HG02763 (cell line): Measurements from ENCODE around the gene PTPRH.

Experiments used
- ATAC-seq: cut with Tn5 transposase; IDR thresholded peaks from one replicate; pipeline ENCODE4 v1.9.1; 2021; ENCODE audit warnings: mild to moderate bottlenecking, moderate library complexity; ENCODE audit not compliant: unreplicated experiment

The PTPRH gene

DNA sequence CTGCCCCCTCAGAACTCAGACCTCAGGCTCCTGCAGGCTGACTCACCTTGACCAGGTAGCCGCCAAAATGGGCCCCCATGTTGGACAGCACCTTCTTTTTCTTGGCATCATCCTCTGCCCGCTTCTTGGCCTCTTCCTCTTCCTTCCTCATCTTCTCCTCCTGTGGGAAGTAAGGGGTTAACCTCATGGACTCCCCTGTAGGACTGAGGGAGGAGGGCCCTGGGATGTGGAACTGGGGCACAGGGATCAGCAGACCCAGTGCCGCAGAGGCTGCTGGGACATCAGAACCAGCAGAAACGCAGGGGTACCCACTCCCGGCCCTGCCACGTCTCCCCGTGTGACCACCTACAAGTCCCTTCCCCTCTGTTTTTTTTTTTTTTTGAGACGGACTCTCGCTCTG, 71.4 kb downstream of the PTPRH start:
- no peak for ATAC-seq

DNA sequence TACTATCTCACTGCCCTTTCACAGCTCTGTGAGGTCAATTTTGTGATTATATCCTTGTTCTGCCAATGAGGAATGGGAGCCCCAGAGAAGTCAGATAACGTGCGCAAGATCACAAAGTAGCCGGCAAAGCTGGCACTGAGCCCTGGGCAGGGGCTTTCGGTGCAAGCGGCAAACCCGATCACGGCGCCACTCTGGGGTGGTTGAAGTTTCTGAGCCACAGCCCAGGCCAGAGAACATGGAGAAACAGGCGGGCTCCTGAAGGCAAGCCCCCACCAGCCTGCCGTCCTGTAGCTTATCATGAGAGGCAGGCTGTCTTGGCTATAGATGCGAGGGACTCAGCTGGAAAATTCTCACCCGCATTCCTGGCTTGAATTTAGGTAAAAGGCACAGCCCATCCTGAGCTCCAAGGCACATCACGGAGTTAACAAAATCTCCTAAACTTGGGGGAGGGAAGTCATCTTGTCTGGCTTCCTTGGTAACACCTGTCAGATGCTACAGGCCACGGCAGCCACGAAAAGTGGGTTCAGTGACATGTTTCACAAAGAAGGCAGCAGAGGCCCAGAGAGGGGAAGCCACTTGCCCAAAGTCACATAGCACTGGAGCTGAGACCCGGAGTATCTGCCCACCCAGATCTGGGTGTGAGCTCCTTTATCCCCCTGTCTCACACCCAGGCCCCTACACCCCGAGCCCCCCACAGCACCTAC, 72.8 kb downstream of the PTPRH start:
- ATAC-seq: no peak

DNA sequence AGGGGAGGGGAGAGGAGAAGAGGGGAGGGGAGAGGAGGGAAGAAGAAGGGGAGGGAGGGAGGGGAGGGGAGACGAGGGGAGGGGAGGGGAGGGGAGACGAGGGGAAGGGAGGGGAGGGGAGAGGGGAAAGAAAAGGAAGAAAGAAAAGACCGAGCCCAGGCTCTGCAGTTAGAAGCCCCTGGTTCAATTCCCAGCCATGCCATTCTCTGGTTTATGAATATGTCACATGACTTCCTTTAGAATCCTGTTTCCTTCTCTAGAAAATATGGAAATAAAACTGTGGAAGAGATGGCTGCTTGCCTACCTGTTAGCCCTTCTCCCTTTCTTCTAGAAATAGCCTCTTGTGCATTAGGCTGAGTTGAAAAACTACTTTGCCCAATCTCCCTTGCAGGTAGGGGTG, 74.6 kb downstream of the PTPRH start:
- ATAC-seq: no peak

DNA sequence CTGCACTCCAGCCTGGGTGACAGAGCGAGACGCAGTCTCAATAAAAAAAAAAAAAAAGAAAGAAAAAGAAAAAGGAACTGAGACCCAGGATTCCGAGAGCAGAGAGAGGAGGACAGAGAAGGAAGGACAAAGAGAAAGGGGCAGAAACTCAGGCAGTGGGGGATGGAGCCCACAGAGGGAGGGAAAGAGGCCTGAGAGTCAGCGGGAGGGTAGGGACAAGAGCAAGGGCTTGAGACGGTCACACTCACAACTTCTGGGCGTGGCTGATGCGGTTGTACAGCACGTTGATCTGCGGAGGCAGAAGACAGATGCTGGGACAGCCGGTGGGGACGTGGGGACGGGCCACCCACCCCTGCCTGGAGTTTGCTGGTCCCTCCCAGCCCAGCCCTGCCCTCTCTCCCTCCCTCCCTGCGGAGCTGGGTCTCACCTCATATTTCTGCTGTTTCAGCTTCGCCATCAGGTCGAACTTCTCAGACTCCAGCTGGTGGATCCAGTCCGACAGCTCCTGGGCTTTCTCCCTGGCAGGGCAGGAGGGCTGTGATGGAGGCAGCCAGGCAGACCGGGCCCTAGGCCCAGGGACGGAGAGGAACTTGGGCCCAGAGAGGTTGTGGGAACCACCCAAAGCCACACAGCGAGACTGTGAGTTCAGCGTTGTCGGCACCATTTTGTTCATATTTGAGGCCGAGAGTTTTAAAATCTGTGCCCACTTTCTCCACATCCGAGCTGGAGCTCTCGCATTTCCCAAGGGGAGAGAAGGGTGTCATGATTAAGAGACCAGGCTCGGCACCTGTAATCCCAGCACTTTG, 75.5 kb downstream of the PTPRH start:
- ATAC-seq: no peak

DNA sequence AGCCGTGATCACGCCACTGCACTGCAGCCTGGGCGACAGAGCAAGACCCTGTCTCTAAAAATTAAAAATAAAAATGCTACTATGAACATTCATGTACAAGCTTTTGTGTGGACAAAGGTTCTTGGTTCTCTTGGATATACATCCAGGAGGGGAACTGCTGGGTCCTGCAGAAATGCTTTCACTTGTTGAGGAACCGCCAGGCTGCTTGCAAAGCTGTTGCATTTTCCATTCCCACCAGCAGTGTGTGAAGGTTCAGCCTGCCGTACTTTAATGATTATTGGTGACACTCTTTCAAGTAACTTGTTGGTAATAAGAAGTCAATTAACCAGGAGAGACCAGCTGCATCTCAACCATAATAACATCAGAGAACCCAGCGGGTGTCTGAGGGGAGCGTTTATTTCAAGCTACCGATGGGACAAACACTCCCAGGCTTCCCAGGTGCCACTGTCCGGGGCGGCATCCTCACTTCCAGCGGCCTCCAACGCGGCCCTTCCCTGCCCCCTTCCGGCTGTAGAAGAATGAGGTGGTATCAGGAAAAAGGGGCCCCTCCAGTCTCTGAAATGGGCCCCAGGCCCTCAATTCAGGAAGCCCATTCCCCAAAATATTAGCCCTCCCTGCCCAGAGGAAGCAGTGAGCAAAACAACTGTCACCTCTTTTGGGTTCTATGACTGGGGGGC, 76.7 kb downstream of the PTPRH start:
- ATAC-seq: no peak

DNA sequence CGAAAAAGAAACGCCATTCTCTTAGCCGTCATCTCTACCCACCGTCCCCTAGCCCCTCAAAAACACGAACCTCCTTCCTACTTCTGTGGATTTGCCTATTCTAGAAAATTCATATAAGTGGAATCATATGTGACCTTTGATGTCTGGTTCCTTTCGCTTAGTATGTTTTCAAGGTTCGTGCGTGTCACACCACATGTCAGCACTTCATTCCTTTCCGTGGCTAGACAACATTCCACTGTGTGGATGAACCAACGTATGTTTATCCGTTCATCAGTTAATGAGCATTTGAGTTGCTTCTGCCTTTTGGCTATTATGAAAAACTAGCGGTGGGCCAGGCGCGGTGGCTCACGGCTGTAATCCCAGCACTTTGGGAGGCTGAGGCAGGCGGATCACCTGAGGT, 77.9 kb downstream of the PTPRH start:
- no peak for ATAC-seq
